ENCODE data around the gene IER5L. TPM values are rescaled to one million over a fixed set of nuclear protein-coding genes. Genes with fewer than 3 reads are reported as not detected.

The IER5L gene
- total and polyA plus RNA-seq, 4 experiments from 2014 or later = 0.07 to 3.6 (median 1.6) TPM

- H3K9me3 ChIP-seq (ENCODE audit: control insufficient read depth in 1 of 2, low read length in 2 of 2) = no peaks in the 10 kb centered on the region
- no peaks in the 10 kb centered on the region for H3K36me3 Mint-ChIP-seq
- no peak overlapping the region for H3K27ac ChIP-seq (ENCODE audit: low read depth, low read length)
- no peaks in the 10 kb centered on the region for H3K9me3 Mint-ChIP-seq
- no peaks in the 10 kb centered on the region for H3K27me3 ChIP-seq (ENCODE audit: insufficient read depth, low read length)
- H3K27me3 Mint-ChIP-seq = no peaks in the 10 kb centered on the region
- no peak overlapping the region for H3K4me3 ChIP-seq (ENCODE audit: low read length in 2 of 2)
- peaks cover 12 to 26% (median 17%) of the 10 kb centered on the region in 4 donors for H3K4me1 Mint-ChIP-seq
- ChIA-PET CTCF (ENCODE audit: partially characterized antibody) (interaction anchor here (1.5 kb wide), 1 partner anchor 10 kb away, joined by 6 read pairs; no protein-coding TSS in a partner anchor), POLR2A (ENCODE audit: partially characterized antibody) (interaction anchor here (1.3 kb wide), 1 partner anchor 26 kb away, joined by 4 read pairs; no protein-coding TSS in a partner anchor)
- peaks cover 25% of the 10 kb centered on the region for H3K4me1 ChIP-seq (ENCODE audit: insufficient read depth, low read length)
- intact Hi-C loops (cut with micrococcal nuclease) = no loop called here
- H3K4me3 Mint-ChIP-seq = no peak overlapping the region
- H3K27ac Mint-ChIP-seq = no peak overlapping the region
- no peaks in the 10 kb centered on the region for H3K36me3 ChIP-seq (ENCODE audit: insufficient read depth, low read length)
- no peak for DNase-seq
Measured at GRCh38 chr9:129211686-129212085, 33.6 kb upstream of the IER5L start.

- no peak for DNase-seq
- intact Hi-C loops (cut with micrococcal nuclease) = no loop called here
- H3K36me3 ChIP-seq (ENCODE audit: insufficient read depth, low read length) = no peaks in the 10 kb centered on the region
- Mint-ChIP-seq H3K4me1 (peaks cover 13 to 31% (median 19%) of the 10 kb centered on the region in 4 donors), H3K4me3 (no peak overlapping the region), H3K27me3 (no peaks in the 10 kb centered on the region), H3K27ac (no peak overlapping the region), H3K36me3 (no peaks in the 10 kb centered on the region), H3K9me3 (no peaks in the 10 kb centered on the region)
- H3K4me1 ChIP-seq (ENCODE audit: insufficient read depth, low read length) = peaks cover 30% of the 10 kb centered on the region
- ChIA-PET CTCF (ENCODE audit: partially characterized antibody) (interaction anchor here (0.6 to 1.2 kb wide), 3 partner anchors 79 to 414 kb away, joined by 3 read pairs; no protein-coding TSS in a partner anchor), POLR2A (ENCODE audit: partially characterized antibody) (no interaction called here)
- no peaks in the 10 kb centered on the region for H3K27me3 ChIP-seq (ENCODE audit: insufficient read depth, low read length)
- H3K4me3 ChIP-seq (ENCODE audit: low read length in 2 of 2) = no peak overlapping the region
- no peak overlapping the region for H3K27ac ChIP-seq (ENCODE audit: low read depth, low read length)
- H3K9me3 ChIP-seq (ENCODE audit: control insufficient read depth in 1 of 2, low read length in 2 of 2) = no peaks in the 10 kb centered on the region
Measured at GRCh38 chr9:129210125-129210524, 32.1 kb upstream of the IER5L start.

- Mint-ChIP-seq H3K9me3 (no peaks in the 10 kb centered on the region), H3K4me1 (peaks cover 13 to 31% (median 19%) of the 10 kb centered on the region in 4 donors), H3K36me3 (no peaks in the 10 kb centered on the region), H3K27me3 (no peaks in the 10 kb centered on the region), H3K4me3 (no peak overlapping the region), H3K27ac (no peak overlapping the region)
- CTCF ChIA-PET (ENCODE audit: partially characterized antibody) = interaction anchor here (1.2 kb wide), 1 partner anchor 78 kb away, joined by 3 read pairs; no protein-coding TSS in a partner anchor
- no peak overlapping the region for H3K27ac ChIP-seq (ENCODE audit: low read depth, low read length)
- no peak overlapping the region for H3K4me3 ChIP-seq (ENCODE audit: low read length in 2 of 2)
- POLR2A ChIA-PET (ENCODE audit: partially characterized antibody) = no interaction called here
- H3K27me3 ChIP-seq (ENCODE audit: insufficient read depth, low read length) = no peaks in the 10 kb centered on the region
- DNase-seq = no peak
- no peaks in the 10 kb centered on the region for H3K36me3 ChIP-seq (ENCODE audit: insufficient read depth, low read length)
- H3K9me3 ChIP-seq (ENCODE audit: control insufficient read depth in 1 of 2, low read length in 2 of 2) = no peaks in the 10 kb centered on the region
- peaks cover 30% of the 10 kb centered on the region for H3K4me1 ChIP-seq (ENCODE audit: insufficient read depth, low read length)
- intact Hi-C loops (cut with micrococcal nuclease) = no loop called here
Measured at GRCh38 chr9:129209580-129209979, 31.5 kb upstream of the IER5L start.

- DNase-seq = no peak
- Mint-ChIP-seq H3K27ac (peak overlapping the region in 1 of 7 donors; percentile 32), H3K9me3 (no peaks in the 10 kb centered on the region), H3K4me3 (peak overlapping the region in 2 of 8 donors; percentile 39 to 46), H3K27me3 (no peaks in the 10 kb centered on the region), H3K36me3 (no peaks in the 10 kb centered on the region), H3K4me1 (peaks cover 13 to 31% (median 19%) of the 10 kb centered on the region in 4 donors)
- Histone ChIP-seq H3K4me1 (ENCODE audit: insufficient read depth, low read length) (peaks cover 30% of the 10 kb centered on the region), H3K36me3 (ENCODE audit: insufficient read depth, low read length) (no peaks in the 10 kb centered on the region), H3K9me3 (ENCODE audit: control insufficient read depth in 1 of 2, low read length in 2 of 2) (no peaks in the 10 kb centered on the region), H3K27me3 (ENCODE audit: insufficient read depth, low read length) (no peaks in the 10 kb centered on the region), H3K27ac (ENCODE audit: low read depth, low read length) (no peak overlapping the region), H3K4me3 (ENCODE audit: low read length in 2 of 2) (no peak overlapping the region)
- POLR2A ChIA-PET (ENCODE audit: partially characterized antibody) = no interaction called here
- CTCF ChIA-PET (ENCODE audit: partially characterized antibody) = no interaction called here
- intact Hi-C loops (cut with micrococcal nuclease) = no loop called here
Measured at GRCh38 chr9:129209109-129209508, 31.0 kb upstream of the IER5L start.

GRCh38 chr9:129208207-129209032 is 30.4 kb upstream of the IER5L start:
- Mint-ChIP-seq H3K27me3 (no peaks in the 10 kb centered on the region), H3K36me3 (no peaks in the 10 kb centered on the region), H3K4me3 (peak overlapping the region in 5 of 8 donors; percentile 11 to 46 (median 20)), H3K4me1 (peaks cover 13 to 31% (median 19%) of the 10 kb centered on the region in 4 donors), H3K27ac (peak overlapping the region in 1 of 7 donors; percentile 32), H3K9me3 (no peaks in the 10 kb centered on the region)
- no peaks in the 10 kb centered on the region for H3K36me3 ChIP-seq (ENCODE audit: insufficient read depth, low read length)
- H3K9me3 ChIP-seq (ENCODE audit: control insufficient read depth in 1 of 2, low read length in 2 of 2) = no peaks in the 10 kb centered on the region
- H3K27ac ChIP-seq (ENCODE audit: low read depth, low read length) = no peak overlapping the region
- ChIA-PET CTCF (ENCODE audit: partially characterized antibody) (no interaction called here), POLR2A (ENCODE audit: partially characterized antibody) (no interaction called here)
- peaks cover 30% of the 10 kb centered on the region for H3K4me1 ChIP-seq (ENCODE audit: insufficient read depth, low read length)
- no peaks in the 10 kb centered on the region for H3K27me3 ChIP-seq (ENCODE audit: insufficient read depth, low read length)
- intact Hi-C loops (cut with micrococcal nuclease) = no loop called here
- no peak overlapping the region for H3K4me3 ChIP-seq (ENCODE audit: low read length in 2 of 2)
- DNase-seq = no peak

- Mint-ChIP-seq H3K36me3 (no peaks in the 10 kb centered on the region), H3K9me3 (peaks cover 0 to 6% (median 0%) of the 10 kb centered on the region in 8 donors), H3K27me3 (no peaks in the 10 kb centered on the region), H3K27ac (peak overlapping the region in 6 of 7 donors; percentile 30 to 80 (median 67)), H3K4me1 (peaks cover 13 to 36% (median 21%) of the 10 kb centered on the region in 4 donors), H3K4me3 (peak overlapping the region in 2 of 8 donors; percentile 7 to 71)
- ChIA-PET POLR2A (ENCODE audit: partially characterized antibody) (no interaction called here), CTCF (ENCODE audit: partially characterized antibody) (no interaction called here)
- H3K36me3 ChIP-seq (ENCODE audit: insufficient read depth, low read length) = no peaks in the 10 kb centered on the region
- H3K9me3 ChIP-seq (ENCODE audit: control insufficient read depth in 1 of 2, low read length in 2 of 2) = no peaks in the 10 kb centered on the region
- no peaks in the 10 kb centered on the region for H3K27me3 ChIP-seq (ENCODE audit: insufficient read depth, low read length)
- H3K4me3 ChIP-seq (ENCODE audit: low read length in 2 of 2) = no peak overlapping the region
- H3K4me1 ChIP-seq (ENCODE audit: insufficient read depth, low read length) = peaks cover 35% of the 10 kb centered on the region
- H3K27ac ChIP-seq (ENCODE audit: low read depth, low read length) = no peak overlapping the region
- peak in 1 of 5 donors; percentile 21 for DNase-seq
- intact Hi-C loops (cut with micrococcal nuclease) = no loop called here
Measured at GRCh38 chr9:129206905-129207304, 28.8 kb upstream of the IER5L start.

- Mint-ChIP-seq H3K4me1 (peaks cover 13 to 36% (median 21%) of the 10 kb centered on the region in 4 donors), H3K27me3 (no peaks in the 10 kb centered on the region), H3K36me3 (no peaks in the 10 kb centered on the region), H3K27ac (peak overlapping the region in 3 of 7 donors; percentile 63 to 80 (median 71)), H3K4me3 (no peak overlapping the region), H3K9me3 (peaks cover 0 to 6% (median 0%) of the 10 kb centered on the region in 8 donors)
- DNase-seq = no peak
- H3K27me3 ChIP-seq (ENCODE audit: insufficient read depth, low read length) = no peaks in the 10 kb centered on the region
- H3K4me3 ChIP-seq (ENCODE audit: low read length in 2 of 2) = no peak overlapping the region
- peaks cover 35% of the 10 kb centered on the region for H3K4me1 ChIP-seq (ENCODE audit: insufficient read depth, low read length)
- ChIA-PET CTCF (ENCODE audit: partially characterized antibody) (no interaction called here), POLR2A (ENCODE audit: partially characterized antibody) (no interaction called here)
- H3K27ac ChIP-seq (ENCODE audit: low read depth, low read length) = no peak overlapping the region
- H3K36me3 ChIP-seq (ENCODE audit: insufficient read depth, low read length) = no peaks in the 10 kb centered on the region
- intact Hi-C loops (cut with micrococcal nuclease) = no loop called here
- no peaks in the 10 kb centered on the region for H3K9me3 ChIP-seq (ENCODE audit: control insufficient read depth in 1 of 2, low read length in 2 of 2)
Measured at GRCh38 chr9:129206401-129206800, 28.3 kb upstream of the IER5L start.

Data from CD4-positive, alpha-beta memory T cell (primary cell).